Neural cell (in vitro differentiated cells): ENCODE results near the gene CD70. TPM values are rescaled to one million over a fixed set of nuclear protein-coding genes. Genes with fewer than 3 reads are reported as not detected.
"Not testable (repeated sequence)": the region's sequence is repeated elsewhere in the genome, so short reads cannot be mapped to it uniquely, and the experiment has no call there.

ENCODE experiments used
- H2AFZ ChIP-seq: fragments of 200-600, 300-800 bp; sonication (generic), shearing (Covaris generic); 2 replicates; pipeline ENCODE4 v1.6.0; 2014; ENCODE audit warnings: low read depth, mild to moderate bottlenecking, antibody characterized with exemption, low read length, moderate library complexity
- H3F3A ChIP-seq: fragments of 200-600 bp; shearing (Covaris generic); 2 replicates; pipeline ENCODE4 v1.6.1; 2016; ENCODE audit warnings: mild to moderate bottlenecking, moderate library complexity, mixed read lengths, antibody characterized with exemption, low read length; ENCODE audit not compliant: insufficient read depth, poor library complexity, severe bottlenecking
- H3K27ac ChIP-seq: fragments of 200-600, 300-800 bp; sonication (generic), shearing (Covaris generic); 2 replicates; pipeline ENCODE4 v1.5.1; 2014; ENCODE audit warnings: mild to moderate bottlenecking, low read length, moderate library complexity
- H3K27me3 ChIP-seq: fragments of 300-800, 200-600 bp; sonication (generic), shearing (Covaris generic); 2 replicates; pipeline ENCODE4 v1.6.0; 2014; ENCODE audit warnings: mild to moderate bottlenecking, low read depth, low read length, moderate library complexity; ENCODE audit not compliant: insufficient read depth
- H3K36me3 ChIP-seq: fragments of 300-800, 200-600 bp; sonication (generic), shearing (Covaris generic); 2 replicates; pipeline ENCODE4 v1.5.1; 2014; ENCODE audit warnings: mild to moderate bottlenecking, antibody characterized with exemption, low read length, moderate library complexity; ENCODE audit not compliant: insufficient read depth
- H3K4me2 ChIP-seq: fragments of 300-800, 200-600 bp; sonication (generic), shearing (Covaris generic); 2 replicates; pipeline ENCODE4 v1.6.0; 2014; ENCODE audit warnings: mild to moderate bottlenecking, low read length
- H3K4me3 ChIP-seq: fragments of 300-800, 200-600 bp; sonication (generic), shearing (Covaris generic); 2 replicates; pipeline ENCODE4 v1.5.1; 2014; ENCODE audit warnings: mild to moderate bottlenecking, low read length, moderate library complexity
- H3K79me2 ChIP-seq: fragments of 200-600 bp; shearing (Covaris generic); replicated peaks from 2 replicates; pipeline ENCODE4 v1.6.0; 2014; ENCODE audit warnings: mild to moderate bottlenecking, low read length, moderate library complexity; ENCODE audit not compliant: insufficient read depth
- H3K9ac ChIP-seq: fragments of 300-800, 200-600 bp; sonication (generic), shearing (Covaris generic); 2 replicates; pipeline ENCODE4 v1.6.1; 2016; ENCODE audit warnings: mild to moderate bottlenecking, low read length, mixed read lengths
- H3K9me2 ChIP-seq: fragments of 200-600 bp; shearing (Covaris generic); 2 replicates; pipeline ENCODE4 v1.6.1; 2016; ENCODE audit warnings: mild to moderate bottlenecking, low read length, mixed read lengths; ENCODE audit not compliant: insufficient read depth
- H3K9me3 ChIP-seq: fragments of 200-600, 300-800 bp; sonication (generic), shearing (Covaris generic); 2 replicates; pipeline ENCODE4 v1.6.1; 2016; ENCODE audit warnings: mild to moderate bottlenecking, mixed run types, low read length, moderate library complexity, mixed read lengths
- H4K20me1 ChIP-seq: fragments of 200-600 bp; shearing (Covaris generic); 2 replicates; pipeline ENCODE4 v1.6.1; 2016; ENCODE audit warnings: mild to moderate bottlenecking, mixed run types; ENCODE audit not compliant: insufficient read depth
- CTCF ChIP-seq: fragments of 450-650 bp; IDR thresholded peaks from 2 replicates; pipeline ENCODE4 v1.5.1; 2014; ENCODE audit warnings: antibody characterized with exemption, mild to moderate bottlenecking, moderate library complexity; ENCODE audit not compliant: poor library complexity, severe bottlenecking
- EP300 ChIP-seq: fragments of 450-650 bp; conservative IDR thresholded peaks from 2 replicates; pipeline ENCODE4 v1.6.1; 2014; ENCODE audit warnings: antibody characterized with exemption, mild to moderate bottlenecking, moderate library complexity; ENCODE audit not compliant: poor library complexity, severe bottlenecking
- EZH2 ChIP-seq: fragments of 200-600, 300-800 bp; shearing (Covaris generic), sonication (generic); IDR thresholded peaks from 2 replicates; pipeline ENCODE4 v1.6.1; 2014; ENCODE audit warnings: antibody characterized with exemption, low read length, borderline replicate concordance, mild to moderate bottlenecking; ENCODE audit not compliant: insufficient read depth, poor library complexity, severe bottlenecking
- MXI1 ChIP-seq: fragments of 450-650 bp; conservative IDR thresholded peaks from 2 replicates; pipeline ENCODE4 v1.6.1; 2014; ENCODE audit warnings: antibody characterized with exemption, mild to moderate bottlenecking; ENCODE audit not compliant: poor library complexity, severe bottlenecking
- POLR2AphosphoS5 ChIP-seq: IDR thresholded peaks from 2 replicates; pipeline ENCODE4 v1.6.1; 2012
- RAD21 ChIP-seq: fragments of 450-650 bp; conservative IDR thresholded peaks from 2 replicates; pipeline ENCODE4 v1.6.1; 2014; ENCODE audit warnings: antibody characterized with exemption, mild to moderate bottlenecking, moderate library complexity
- REST ChIP-seq: IDR thresholded peaks from 2 replicates; pipeline ENCODE4 v1.6.1; 2012; ENCODE audit warnings: borderline replicate concordance
- SMC3 ChIP-seq: fragments of 450-650 bp; conservative IDR thresholded peaks from 2 replicates; pipeline ENCODE4 v1.6.1; 2014; ENCODE audit warnings: antibody characterized with exemption, mild to moderate bottlenecking, moderate library complexity; ENCODE audit not compliant: poor library complexity
- TAF1 ChIP-seq: IDR thresholded peaks from 2 replicates; pipeline ENCODE4 v1.6.1; 2012; ENCODE audit warnings: low read depth
- polyA minus RNA-seq: library from RNA; depleted of rRNA, polyadenylated mRNA; stranded (reverse); fragments of >200 nt; gene quantifications from 2 replicates; pipeline ENCODE4 v1.2.3, GENCODE V29; 2014
- polyA plus RNA-seq: library from polyadenylated mRNA; depleted of rRNA; stranded (reverse); fragments of >200 nt; gene quantifications from 2 replicates; pipeline ENCODE4 v1.2.3, GENCODE V29; 2014

The CD70 gene
- not detected in 2 replicates for polyA plus RNA-seq
- not detected in 2 replicates for polyA minus RNA-seq

GRCh38 chr19:6590827-6591319 is at the start of gene CD70:
CD70 (minus strand) TSS chr19:6591150; CDS start chr19:6591002, 148 bp downstream.
- no peak for TF ChIP-seq RAD21
- Histone ChIP-seq H3K4me2 (peak within 1 kb of the TSS; percentile 39), H3K9me3 (no peaks in the 10 kb centered on the region), H4K20me1 (no peaks in the 10 kb centered on the region), H2AFZ (no peak within 1 kb of the TSS), H3K27ac (no peak within 1 kb of the TSS), H3K9me2 (no peaks in the 10 kb centered on the region), H3K79me2 (no peaks in the 10 kb centered on the region), H3F3A (no peaks in the 10 kb centered on the region), H3K9ac (no peak within 1 kb of the TSS), H3K36me3 (no peaks in the 10 kb centered on the region), H3K4me3 (peak within 1 kb of the TSS; percentile 64), H3K27me3 (peaks cover 74% of the 10 kb centered on the region)

GRCh38 chr19:6640333-6640732 is 49.4 kb upstream of the CD70 start:
- not testable (repeated sequence) for H3K9me3 ChIP-seq, H4K20me1 ChIP-seq, H3K27me3 ChIP-seq, H3K79me2 ChIP-seq, H3K36me3 ChIP-seq, H3K27ac ChIP-seq, H2AFZ ChIP-seq, H3F3A ChIP-seq, H3K4me2 ChIP-seq, H3K9me2 ChIP-seq, H3K4me3 ChIP-seq, H3K9ac ChIP-seq

- no peak for TF ChIP-seq CTCF
- no peak for TF ChIP-seq SMC3
- no peak for TF ChIP-seq TAF1
- TF ChIP-seq MXI1, result no peak
- no peak for TF ChIP-seq REST
- no peak for TF ChIP-seq RAD21
- no peak for TF ChIP-seq EZH2
- TF ChIP-seq POLR2AphosphoS5, result no peak
- no peak for TF ChIP-seq EP300
- no peaks in the 10 kb centered on the region for H4K20me1 ChIP-seq
Measured at GRCh38 chr19:6639439-6639838, 48.5 kb upstream of the CD70 start.

GRCh38 chr19:6633456-6633813 is 42.5 kb upstream of the CD70 start:
- H3K9ac ChIP-seq, H3K4me3 ChIP-seq, H3F3A ChIP-seq, H3K27ac ChIP-seq, H3K27me3 ChIP-seq, H3K9me3 ChIP-seq, H2AFZ ChIP-seq, H3K79me2 ChIP-seq, H4K20me1 ChIP-seq, H3K4me2 ChIP-seq, H3K9me2 ChIP-seq, H3K36me3 ChIP-seq: not testable (repeated sequence)

More at GRCh38 chr19:6639439-6639838, 48.5 kb upstream of the CD70 start:
- Histone ChIP-seq H3K9ac (no peak overlapping the region), H3K27me3 (no peaks in the 10 kb centered on the region), H3K79me2 (no peaks in the 10 kb centered on the region), H3K9me2 (no peaks in the 10 kb centered on the region), H3F3A (no peaks in the 10 kb centered on the region), H3K4me3 (no peak overlapping the region), H3K27ac (no peak overlapping the region), H3K9me3 (no peaks in the 10 kb centered on the region), H3K4me2 (no peak overlapping the region), H2AFZ (no peak overlapping the region), H3K36me3 (no peaks in the 10 kb centered on the region)

GRCh38 chr19:6632747-6633455 is 42.0 kb upstream of the CD70 start:
- H4K20me1 ChIP-seq, H2AFZ ChIP-seq, H3K4me2 ChIP-seq, H3K27ac ChIP-seq, H3K9me3 ChIP-seq, H3F3A ChIP-seq, H3K9me2 ChIP-seq, H3K36me3 ChIP-seq, H3K27me3 ChIP-seq, H3K4me3 ChIP-seq, H3K9ac ChIP-seq, H3K79me2 ChIP-seq: not testable (repeated sequence)
